ENCODE measurements around the gene SERPINB1. TPM values are rescaled to one million over a fixed set of nuclear protein-coding genes. Genes with fewer than 3 reads are reported as not detected.

The SERPINB1 gene
- total RNA-seq, 1 experiment from 2014 or later: 75.6 TPM

DNA sequence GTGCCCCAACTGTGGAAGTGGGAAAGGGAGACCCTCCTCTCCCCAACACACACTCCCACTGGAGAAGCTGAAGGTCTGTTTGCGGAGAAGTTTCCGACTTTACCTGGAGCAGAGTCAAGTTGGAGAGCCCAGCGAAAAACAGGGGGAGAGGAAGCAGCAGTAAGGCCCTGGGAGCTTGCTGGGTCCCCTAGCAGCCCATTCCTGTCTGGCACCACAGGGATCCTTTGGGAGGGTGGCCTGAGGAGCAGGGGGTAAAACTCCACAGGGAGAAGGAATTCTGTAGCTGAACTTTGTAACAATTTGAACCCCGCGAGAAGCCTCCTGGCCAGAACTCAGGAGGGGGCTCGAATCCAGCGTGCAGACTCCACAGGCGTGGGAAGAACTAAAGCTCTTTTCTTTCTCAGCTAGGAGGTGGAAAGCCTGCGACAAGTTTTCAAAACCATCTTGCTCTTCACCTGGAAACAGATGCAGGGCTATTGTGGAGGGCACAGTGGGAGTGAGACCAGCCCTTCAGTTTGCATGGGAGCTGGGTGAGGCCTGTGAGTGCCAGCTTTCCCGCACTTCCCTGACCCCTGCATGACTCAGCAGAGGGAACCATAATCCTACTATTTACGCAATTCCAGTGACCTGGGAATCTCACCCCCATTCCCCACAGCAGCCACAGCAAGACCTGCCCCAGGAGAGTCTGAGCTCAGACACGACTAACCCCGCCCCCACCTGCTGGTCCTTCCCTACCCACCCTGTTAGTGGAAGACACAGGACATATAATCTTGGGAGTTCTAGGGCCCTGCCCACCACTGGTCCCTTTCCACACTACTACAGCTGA, 35.6 kb upstream of the SERPINB1 start:
- ChIA-PET POLR2A (interaction anchor here (1.3 to 2.9 kb wide), 3 partner anchors 12 to 36 kb away, joined by 11 to 25 read pairs (median 13); partner anchors contain the start of gene SERPINB1), CTCF (interaction anchor here (0.8 to 2.0 kb wide), 8 partner anchors 11 to 95 kb away, joined by 3 to 9 read pairs (median 4); partner anchors contain the start of gene SERPINB1)
- H3K27me3 Mint-ChIP-seq (ENCODE audit: insufficient read depth, unreplicated experiment): no peaks in the 10 kb centered on the region
- H3K9me3 ChIP-seq: no peaks in the 10 kb centered on the region
- H3K36me3 ChIP-seq (ENCODE audit: control insufficient read depth, insufficient read depth, low read length): no peaks in the 10 kb centered on the region
- TF ChIP-seq, protein P1, sequence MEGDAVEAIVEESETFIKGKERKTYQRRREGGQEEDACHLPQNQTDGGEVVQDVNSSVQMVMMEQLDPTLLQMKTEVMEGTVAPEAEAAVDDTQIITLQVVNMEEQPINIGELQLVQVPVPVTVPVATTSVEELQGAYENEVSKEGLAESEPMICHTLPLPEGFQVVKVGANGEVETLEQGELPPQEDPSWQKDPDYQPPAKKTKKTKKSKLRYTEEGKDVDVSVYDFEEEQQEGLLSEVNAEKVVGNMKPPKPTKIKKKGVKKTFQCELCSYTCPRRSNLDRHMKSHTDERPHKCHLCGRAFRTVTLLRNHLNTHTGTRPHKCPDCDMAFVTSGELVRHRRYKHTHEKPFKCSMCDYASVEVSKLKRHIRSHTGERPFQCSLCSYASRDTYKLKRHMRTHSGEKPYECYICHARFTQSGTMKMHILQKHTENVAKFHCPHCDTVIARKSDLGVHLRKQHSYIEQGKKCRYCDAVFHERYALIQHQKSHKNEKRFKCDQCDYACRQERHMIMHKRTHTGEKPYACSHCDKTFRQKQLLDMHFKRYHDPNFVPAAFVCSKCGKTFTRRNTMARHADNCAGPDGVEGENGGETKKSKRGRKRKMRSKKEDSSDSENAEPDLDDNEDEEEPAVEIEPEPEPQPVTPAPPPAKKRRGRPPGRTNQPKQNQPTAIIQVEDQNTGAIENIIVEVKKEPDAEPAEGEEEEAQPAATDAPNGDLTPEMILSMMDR (IDR thresholded peaks at IDR 0.05; ENCODE audit: insufficient read depth in 1 of 2, low read depth in 1 of 2, low read length in 1 of 2, severe bottlenecking in 1 of 2, unreplicated experiment in 1 of 2): no peak
- H3K36me3 Mint-ChIP-seq (ENCODE audit: insufficient read depth, unreplicated experiment): peaks cover 9% of the 10 kb centered on the region
- BruUV-seq (replicated peaks): no TSS peak
- peak overlapping the region; percentile 10; the same call in 1 of the 2 replicates for H3K4me3 ChIP-seq (ENCODE audit: low read depth, low read length)
- H3K27ac Mint-ChIP-seq (ENCODE audit: unreplicated experiment): peak overlapping the region; percentile 97
- H3K4me1 ChIP-seq: peaks cover 29% of the 10 kb centered on the region
- intact Hi-C loops (cut with micrococcal nuclease; ENCODE audit: unreplicated experiment): no loop called here
- H3K27me3 ChIP-seq (replicated peaks; ENCODE audit: control insufficient read depth, insufficient read depth, low read length): no peaks in the 10 kb centered on the region
- H3K4me3 Mint-ChIP-seq (ENCODE audit: unreplicated experiment): peak overlapping the region; percentile 68
- no peaks in the 10 kb centered on the region for H3K9me3 Mint-ChIP-seq (ENCODE audit: unreplicated experiment)
- peaks cover 25% of the 10 kb centered on the region for H3K4me1 Mint-ChIP-seq (ENCODE audit: low read depth, unreplicated experiment)
- DNase-seq: peak; percentile 45 to 75

- Mint-ChIP-seq H3K9me3 (ENCODE audit: unreplicated experiment) (no peaks in the 10 kb centered on the region), H3K27ac (ENCODE audit: unreplicated experiment) (peak overlapping the region; percentile 97), H3K36me3 (ENCODE audit: insufficient read depth, unreplicated experiment) (peaks cover 9% of the 10 kb centered on the region), H3K27me3 (ENCODE audit: insufficient read depth, unreplicated experiment) (no peaks in the 10 kb centered on the region), H3K4me1 (ENCODE audit: low read depth, unreplicated experiment) (peaks cover 25% of the 10 kb centered on the region), H3K4me3 (ENCODE audit: unreplicated experiment) (peak overlapping the region; percentile 68)
- peak overlapping the region; percentile 63 for H3K4me3 ChIP-seq (ENCODE audit: low read depth, low read length)
- peaks cover 29% of the 10 kb centered on the region for H3K4me1 ChIP-seq
- no peaks in the 10 kb centered on the region for H3K9me3 ChIP-seq
- H3K36me3 ChIP-seq (ENCODE audit: control insufficient read depth, insufficient read depth, low read length): no peaks in the 10 kb centered on the region
- no peaks in the 10 kb centered on the region for H3K27me3 ChIP-seq (replicated peaks; ENCODE audit: control insufficient read depth, insufficient read depth, low read length)
- CTCF ChIA-PET: interaction anchor here (0.7 to 2.0 kb wide), 6 partner anchors 10 to 85 kb away, joined by 3 to 9 read pairs (median 4); partner anchors contain the start of gene SERPINB1
- intact Hi-C loops (cut with micrococcal nuclease; ENCODE audit: unreplicated experiment): loop anchor here (1.0 kb wide), 4 partner anchors 15 to 56 kb away; no protein-coding TSS in a partner anchor
- DNase-seq: peak; percentile 76 to 81
- POLR2A ChIA-PET: interaction anchor here (0.5 to 2.9 kb wide), 4 partner anchors 11 to 123 kb away, joined by 8 to 25 read pairs (median 12); partner anchors contain the start of gene SERPINB1
- TF ChIP-seq, protein P1 (IDR thresholded peaks at IDR 0.05; ENCODE audit: insufficient read depth in 1 of 2, low read depth in 1 of 2, low read length in 1 of 2, severe bottlenecking in 1 of 2, unreplicated experiment in 1 of 2): no peak
- BruUV-seq (replicated peaks): TSS peak; percentile 35
Measured at GRCh38 chr6:2876210-2877056, 34.8 kb upstream of the SERPINB1 start.

Data from Caco-2 (cell line).